Activated CD4-positive, CD25-positive, alpha-beta regulatory T cell treated with anti-CD3 and anti-CD28 coated beads, Interleukin-2, amount 50 U/mL, for 72 hours (primary cell): Measurements from ENCODE around the gene MYDGF.
"Not testable (repeated sequence)": the region's sequence is repeated elsewhere in the genome, so short reads cannot be mapped to it uniquely, and the experiment has no call there.

Experiments
- DNase-seq: peaks from one replicate; pipeline ENCODE4 v3.0.0; 2021

Gene MYDGF

GRCh38 chr19:4699826-4700692, 29.9 kb upstream of the MYDGF start:
- no peak for DNase-seq

DNA sequence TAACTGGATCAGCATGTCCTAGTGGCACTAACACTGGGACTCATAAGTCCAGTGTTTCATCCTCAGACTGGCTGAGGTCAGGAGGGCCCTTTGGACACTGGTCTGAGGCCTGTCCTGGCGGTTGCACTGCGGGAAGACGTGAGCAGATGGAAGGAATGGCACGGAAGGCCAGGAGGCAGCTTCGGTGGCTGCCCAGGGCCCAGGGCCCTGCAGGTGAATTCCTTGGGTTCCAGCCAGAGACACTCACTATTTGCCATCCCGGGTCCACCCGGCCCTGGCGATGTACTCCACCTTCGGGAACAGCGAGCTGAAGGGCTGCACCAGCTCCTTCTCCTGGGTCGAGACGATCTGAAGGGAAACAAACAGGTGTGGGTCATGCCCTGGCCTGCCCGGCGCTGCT, 27.2 kb upstream of the MYDGF start:
- no peak for DNase-seq

DNA sequence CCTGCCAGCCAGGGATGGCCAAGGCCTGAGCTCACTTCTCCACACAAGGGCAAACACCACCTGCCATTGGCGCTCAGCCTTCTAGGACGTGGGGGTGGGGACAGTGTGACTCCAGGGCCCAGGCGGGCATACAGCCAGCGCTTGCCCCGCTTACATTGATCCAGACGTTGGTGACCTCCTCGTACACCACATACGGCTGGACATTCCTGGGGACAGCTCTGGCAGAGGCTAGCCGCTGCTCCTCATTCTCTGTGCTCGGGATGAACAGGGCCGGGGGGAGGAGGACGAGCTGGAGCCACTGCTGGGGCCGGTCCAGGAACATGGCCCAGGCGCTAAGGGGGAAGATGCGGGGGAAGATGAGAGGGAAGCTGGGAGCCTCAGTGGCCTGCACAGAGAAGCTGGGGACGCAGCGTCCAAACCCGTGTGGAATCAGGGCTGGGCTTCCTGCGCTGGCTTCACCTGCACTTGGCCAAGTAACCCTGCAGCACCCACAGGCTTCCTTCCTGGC, 25.1 kb upstream of the MYDGF start:
- DNase-seq, result no peak

DNA sequence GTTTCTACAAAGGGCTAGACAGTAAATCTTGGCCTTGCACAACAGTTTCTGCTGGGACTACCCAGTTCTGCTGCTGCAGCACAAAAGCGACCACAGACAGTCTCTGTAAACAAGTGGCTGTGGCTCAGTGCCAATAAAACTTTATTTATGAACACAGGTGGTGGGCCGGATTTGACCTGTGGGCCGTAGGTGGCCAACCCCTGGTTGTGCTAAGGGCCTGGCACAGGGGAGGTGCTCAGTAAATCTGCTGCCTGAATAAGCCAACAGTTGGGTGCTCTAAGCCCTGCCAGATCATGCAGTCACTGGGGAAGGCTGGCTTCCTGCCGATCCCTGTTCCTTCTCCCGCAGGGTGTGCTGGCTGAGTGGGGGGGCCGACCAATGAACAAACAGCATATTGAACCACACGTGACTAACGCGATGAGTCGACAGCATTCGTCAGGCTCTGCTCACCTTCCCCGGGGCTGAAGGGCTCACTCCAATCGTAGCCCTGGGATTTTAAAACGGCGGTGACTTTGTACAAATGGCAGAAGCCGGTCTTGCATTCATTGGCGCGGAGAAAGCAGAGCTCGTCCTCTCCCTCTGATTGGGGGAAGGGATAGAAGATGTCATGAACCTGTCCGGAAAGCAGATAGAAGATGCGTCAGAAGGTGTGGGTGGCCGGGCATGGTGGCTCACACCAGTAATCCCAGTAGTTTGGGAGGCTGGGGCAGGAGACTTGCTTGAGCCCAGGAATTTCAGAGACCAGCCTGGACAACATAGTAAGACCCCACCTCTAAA, 24.3 kb upstream of the MYDGF start:
- DNase-seq, result no peak

- DNase-seq, result no peak
Observed at GRCh38 chr19:4693471-4694121, 23.5 kb upstream of the MYDGF start.

GRCh38 chr19:4693078-4693350, 22.9 kb upstream of the MYDGF start:
- DNase-seq, result no peak

DNA sequence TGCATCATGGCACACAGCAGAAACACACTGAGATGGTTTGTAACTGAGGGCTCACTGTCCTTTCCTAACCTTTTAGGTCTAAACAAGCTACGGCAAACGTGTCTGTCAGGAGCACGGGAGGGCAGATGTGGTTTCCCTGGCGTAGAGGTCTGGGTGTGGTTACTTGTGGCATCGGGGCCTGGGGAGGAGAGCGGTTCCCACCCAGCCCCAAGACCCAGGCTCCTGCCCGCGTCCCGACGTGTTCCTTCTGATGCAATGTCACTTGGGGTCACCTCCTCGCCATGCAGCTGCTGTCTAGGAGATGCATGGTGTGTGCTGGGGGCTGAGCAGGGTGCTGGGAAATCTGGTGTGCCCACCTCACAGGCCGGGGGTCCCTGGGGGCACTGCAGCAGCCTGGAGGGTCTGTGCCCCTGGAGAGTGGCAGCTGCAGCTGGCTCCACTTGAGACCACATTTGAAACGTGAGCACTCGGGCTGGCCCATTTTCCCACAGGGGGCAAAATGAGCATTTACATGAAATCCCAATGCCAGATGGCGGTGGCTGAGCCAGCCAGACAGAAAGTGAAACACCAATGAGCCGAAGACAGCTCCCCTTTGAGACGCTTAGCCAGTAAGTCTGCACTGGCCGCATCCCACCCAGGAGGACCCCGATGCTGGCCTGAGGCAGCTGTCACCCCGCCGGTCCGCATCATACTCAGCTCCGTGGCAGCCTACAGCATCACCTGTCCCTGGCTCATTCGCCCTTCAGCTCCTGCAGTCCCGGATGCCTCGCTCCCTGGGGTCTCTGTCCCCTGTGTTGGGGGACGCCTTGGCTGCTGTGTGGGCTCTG, 22.3 kb upstream of the MYDGF start:
- DNase-seq, result no peak

- DNase-seq, result no peak
Observed at GRCh38 chr19:4691373-4691772, 21.2 kb upstream of the MYDGF start.

DNA sequence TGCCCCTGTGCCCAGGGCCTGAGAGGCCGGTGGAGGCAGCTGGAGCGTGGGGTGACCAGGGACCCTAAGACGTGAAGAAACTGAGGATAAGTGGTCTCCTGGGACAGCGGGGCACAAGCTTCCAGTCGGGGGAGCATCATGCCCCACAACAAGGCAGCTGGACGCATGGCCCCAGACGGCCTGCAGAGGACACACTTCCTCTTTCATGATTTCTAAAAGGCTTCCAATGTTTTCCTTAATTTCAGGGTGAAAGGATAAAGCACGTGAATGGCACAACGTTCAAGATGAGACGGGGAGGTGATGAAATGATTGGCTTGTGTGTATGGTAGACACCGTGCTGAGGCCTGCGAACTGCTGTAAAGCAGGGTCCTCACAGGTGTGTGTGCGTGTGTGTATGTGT, 20.2 kb upstream of the MYDGF start:
- DNase-seq, result no peak

DNA sequence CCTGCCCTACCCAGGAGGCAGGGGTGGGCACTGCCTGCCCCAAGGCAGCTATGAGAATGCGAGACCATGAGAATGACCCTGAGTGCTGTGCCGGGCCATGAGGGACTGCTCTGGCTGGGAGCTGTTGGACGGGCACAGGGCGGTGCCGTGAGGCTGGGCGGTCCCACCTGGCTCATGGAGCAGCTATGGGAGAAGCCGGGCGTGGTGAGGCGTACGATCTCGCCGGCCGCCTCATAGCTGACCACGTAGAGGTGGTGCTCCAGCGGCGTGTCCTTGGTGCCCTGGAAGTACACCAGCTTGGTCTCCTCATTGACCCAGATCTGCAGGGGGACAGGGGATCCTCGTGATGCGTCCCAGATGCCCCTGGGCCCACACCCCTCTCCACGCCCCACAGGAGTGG, 19.3 kb upstream of the MYDGF start:
- no peak for DNase-seq

- no peak for DNase-seq
Observed at GRCh38 chr19:4688587-4688986, 18.4 kb upstream of the MYDGF start.

- no peak for DNase-seq
Observed at GRCh38 chr19:4687396-4687795, 17.3 kb upstream of the MYDGF start.

- DNase-seq, result no peak
Observed at GRCh38 chr19:4686700-4687099, 16.6 kb upstream of the MYDGF start.

GRCh38 chr19:4684312-4685095, 14.4 kb upstream of the MYDGF start:
- no peak for DNase-seq

DNA sequence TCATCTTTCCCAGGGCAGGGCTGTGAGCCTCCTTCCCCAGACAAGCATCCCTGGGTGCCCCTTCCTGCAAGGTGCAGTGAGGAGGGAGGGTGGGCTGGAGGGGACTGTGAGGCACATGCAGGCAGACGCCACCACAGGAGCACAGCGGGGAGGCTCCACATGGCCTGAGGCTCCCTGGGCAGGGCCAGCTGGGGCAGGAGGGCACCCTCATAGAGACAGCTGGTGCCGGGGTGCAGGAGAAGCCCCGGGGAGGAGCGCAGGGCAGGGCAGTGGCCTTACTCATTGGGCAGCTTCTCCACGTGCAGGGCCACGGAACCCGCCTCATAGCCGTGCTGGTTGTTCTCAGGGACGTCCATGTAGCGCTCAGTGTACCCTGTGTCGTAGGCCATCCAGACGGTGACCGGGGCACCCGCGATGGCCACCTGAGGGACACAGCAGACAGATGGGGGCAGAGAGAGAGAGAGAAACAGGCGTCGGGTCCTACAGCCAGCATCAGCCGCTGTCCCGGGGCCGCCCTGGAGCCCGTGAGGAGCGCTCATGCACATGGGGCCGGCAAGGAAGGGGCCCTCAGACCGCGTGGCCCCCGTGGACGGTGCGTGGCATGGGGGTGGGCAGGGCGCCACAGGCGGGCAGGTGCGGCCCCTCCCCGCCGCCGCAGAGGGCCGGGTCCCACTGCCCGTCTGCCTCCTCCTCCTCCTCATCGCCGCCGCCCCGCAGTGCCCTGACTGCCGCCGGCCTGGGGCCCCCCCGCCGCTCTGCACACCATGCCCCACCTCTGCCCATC, 12.5 kb upstream of the MYDGF start:
- DNase-seq, result no peak

GRCh38 chr19:4680021-4680420, 9.9 kb upstream of the MYDGF start:
- not testable (repeated sequence) for DNase-seq

GRCh38 chr19:4678881-4679790, 9.0 kb upstream of the MYDGF start:
- DNase-seq, result no peak

- no peak for DNase-seq
Observed at GRCh38 chr19:4676955-4677731, 7.0 kb upstream of the MYDGF start.

DNA sequence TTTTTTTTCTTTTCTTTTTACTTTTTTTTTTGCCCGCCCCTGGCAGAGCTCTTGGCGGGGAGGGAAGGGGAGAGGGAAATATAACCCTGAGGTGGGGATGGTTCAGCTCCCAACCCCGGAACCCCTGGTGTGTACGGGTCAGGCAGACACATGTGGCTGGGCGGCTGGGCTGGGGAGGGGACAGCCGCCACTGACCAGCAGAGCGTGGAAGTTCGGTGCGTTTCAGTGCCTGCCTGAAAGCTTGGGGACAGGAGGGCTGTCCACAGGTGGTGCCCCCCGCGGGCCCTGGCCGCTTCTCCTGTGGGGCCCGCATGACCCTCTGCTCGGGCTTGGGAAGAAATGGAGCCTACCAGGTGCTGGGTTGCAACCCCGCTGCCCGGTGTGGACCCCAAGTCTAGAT, 5.2 kb upstream of the MYDGF start:
- no peak for DNase-seq
